CD4-positive, alpha-beta T cell (primary cell): ENCODE measurements around the gene LRRC8D. TPM values are rescaled to one million over a fixed set of nuclear protein-coding genes. Genes with fewer than 3 reads are reported as not detected.
"Not testable (repeated sequence)": the region's sequence is repeated elsewhere in the genome, so short reads cannot be mapped to it uniquely, and the experiment has no call there.

ENCODE experiments used
- ATAC-seq: fragments of 200-7000 bp; cut with Tn5 transposase; one replicate; pipeline ENCODE4 v1.10.0; 2022; ENCODE audit warnings: mild to moderate bottlenecking; ENCODE audit not compliant: poor library complexity
- CTCF ChIA-PET: fragments of 350-600 bp; sonication (Branson Sonifier 250); formaldehyde crosslinking; loops from one replicate; lab custom pipeline; 2021; ENCODE audit warnings: antibody characterized with exemption, inconsistent platforms; lab: Charles Lee
- POLR2A ChIA-PET: fragments of 350-600 bp; sonication (Branson Sonifier 250); formaldehyde crosslinking; loops from one replicate; lab custom pipeline; 2021; ENCODE audit warnings: antibody characterized with exemption, inconsistent platforms; lab: Charles Lee
- DNase-seq, 14 experiments: peaks; one replicate each; pipeline ENCODE4 v3.0.0-alpha.2; 2013 to 2020; ENCODE audit warnings: mixed read lengths in 2 of 14
- H3K27ac ChIP-seq, 2 donors: one replicate each; pipeline versions ENCODE4 v1.5.1 to v1.7.0; 2013; ENCODE audit warnings: low read length in 2 of 2, low read depth in 1 of 2, mild to moderate bottlenecking in 1 of 2
- H3K27me3 ChIP-seq, 2 experiments: 1 replicate in 1 of 2; 2 replicates in 1 of 2; pipeline versions ENCODE4 v1.6.1 to v1.7.0; 2013; ENCODE audit warnings: low read length in 2 of 2, control low read depth in 1 of 2, mild to moderate bottlenecking in 1 of 2, moderate library complexity in 1 of 2; ENCODE audit not compliant: insufficient read depth in 2 of 2, control insufficient read depth in 1 of 2
- H3K36me3 ChIP-seq: one replicate; pipeline ENCODE4 v1.6.1; 2013; ENCODE audit warnings: low read length, control low read depth; ENCODE audit not compliant: insufficient read depth
- H3K4me1 ChIP-seq: one replicate; pipeline ENCODE4 v1.6.1; 2013; ENCODE audit warnings: low read length, control low read depth; ENCODE audit not compliant: insufficient read depth
- H3K4me3 ChIP-seq: one replicate; pipeline ENCODE4 v1.5.1; 2013; ENCODE audit warnings: mild to moderate bottlenecking, low read length, moderate library complexity
- H3K9me3 ChIP-seq, 2 experiments: 1 replicate in 1 of 2; 2 replicates in 1 of 2; pipeline versions ENCODE4 v1.6.1 to v1.7.0; 2013; ENCODE audit warnings: low read length in 2 of 2, mild to moderate bottlenecking in 2 of 2, control low read depth in 1 of 2, moderate library complexity in 1 of 2; ENCODE audit not compliant: control insufficient read depth in 1 of 2, insufficient read depth in 1 of 2
- H3K27ac Mint-ChIP-seq: one replicate; pipeline ENCODE4 v1.8.0; 2020; ENCODE audit warnings: mixed read lengths
- H3K27me3 Mint-ChIP-seq: one replicate; pipeline ENCODE4 v1.8.0; 2021; ENCODE audit warnings: mixed read lengths
- H3K36me3 Mint-ChIP-seq: one replicate; pipeline ENCODE4 v1.8.0; 2021; ENCODE audit warnings: low read depth, mixed read lengths
- H3K4me1 Mint-ChIP-seq: one replicate; pipeline ENCODE4 v1.8.0; 2021; ENCODE audit warnings: low read depth, mixed read lengths
- H3K4me3 Mint-ChIP-seq: one replicate; pipeline ENCODE4 v1.8.0; 2020; ENCODE audit warnings: mild to moderate bottlenecking, mixed read lengths
- H3K9me3 Mint-ChIP-seq: one replicate; pipeline ENCODE4 v1.8.0; 2020; ENCODE audit warnings: mixed read lengths
- CTCF ChIP-seq: fragments of 200-600 bp; IDR thresholded peaks from one replicate; pipeline ENCODE4 v1.8.0; 2022; ENCODE audit warnings: antibody characterized with exemption, mild to moderate bottlenecking
- intact Hi-C, 2 experiments: fragments of 100-400 bp; cut with DNase I in 1 of 2; cut with micrococcal nuclease in 1 of 2; formaldehyde crosslinking; loops; one replicate each; pipeline versions ENCODE4 v1.15.1 to v1.9.0; 2023 to 2025; cut with DNase I, micrococcal nuclease
- polyA plus RNA-seq, 2 donors: library from polyadenylated mRNA; unstranded; fragments of 120-200 nt; gene quantifications; one replicate each; pipeline ENCODE4 v1.2.1, GENCODE V29; 2013
- total RNA-seq, 174 experiments: library from RNA in 2 of 174; stranded (reverse) in 2 of 174; gene quantifications; one replicate each; pipeline ENCODE4 v1.2.3 and lab custom pipeline; 2021 to 2026

LRRC8D gene
- 10 to 100 TPM; 15.5 to 18.2 TPM for total RNA-seq
- polyA plus RNA-seq (2013, experiment 1 of 2), result 51.7 TPM
- 45.6 TPM for polyA plus RNA-seq (2013, experiment 2 of 2)
- 25.7 to 216 (median 88.0) reads per million in 172 experiments for total RNA-seq (lab: John Stamatoyannopoulos, UW)

- TF ChIP-seq CTCF, result no peak
- H3K9me3 ChIP-seq, result no peaks in the 10 kb centered on the region
- H3K4me3 ChIP-seq, result peak within 1 kb of the TSS; percentile 74
- ChIA-PET CTCF (interaction anchor here (1.1 to 3.8 kb wide), 4 partner anchors 16 to 23 kb away, joined by 3 to 18 read pairs (median 6); no protein-coding TSS in a partner anchor), POLR2A (interaction anchor here (0.6 to 3.1 kb wide), 24 partner anchors 14 to 291 kb away, joined by 3 to 60 read pairs (median 6); partner anchors contain the start of genes LRRC8C and ZNF326)
- intact Hi-C loops, result loop anchor here in 1 of 2 experiments (5.0 to 10.0 kb wide), 3 partner anchors 54 to 167 kb away; no protein-coding TSS in a partner anchor
- Mint-ChIP-seq H3K9me3 (no peaks in the 10 kb centered on the region), H3K4me1 (peaks cover 44% of the 10 kb centered on the region), H3K27me3 (no peaks in the 10 kb centered on the region), H3K27ac (peak within 1 kb of the TSS; percentile 82), H3K36me3 (peaks cover 5% of the 10 kb centered on the region), H3K4me3 (peak within 1 kb of the TSS; percentile 92)
- peak within 1 kb of the TSS in 1 of 2 donors; percentile 59 for H3K27ac ChIP-seq
- no peaks in the 10 kb centered on the region for H3K36me3 ChIP-seq
- peak; percentile 58 for ATAC-seq
- H3K4me1 ChIP-seq, result peaks cover 19% of the 10 kb centered on the region
- peak; percentile 35 to 87 (median 51) for DNase-seq
- H3K27me3 ChIP-seq, result peaks cover 0 to 3% of the 10 kb centered on the region in 2 experiments
Measured at GRCh38 chr1:89820422-89821321, at the start of gene LRRC8D. TSS of gene LRRC8D (plus strand) at chr1:89821032. CDS start at chr1:89933069, 112,037 bp downstream.

GRCh38 chr1:89771991-89772560 lies 48.8 kb upstream of the LRRC8D start:
- H3K36me3 ChIP-seq, result no peaks in the 10 kb centered on the region
- DNase-seq, result no peak
- H3K9me3 Mint-ChIP-seq, result no peaks in the 10 kb centered on the region
- no peak overlapping the region for H3K4me3 Mint-ChIP-seq
- H3K4me3 ChIP-seq, result no peak overlapping the region
- H3K27me3 ChIP-seq, result no peaks in the 10 kb centered on the region
- ChIA-PET POLR2A (interaction anchor here (0.6 to 1.3 kb wide), 2 partner anchors 9 to 15 kb away, joined by 3 to 6 read pairs; no protein-coding TSS in a partner anchor), CTCF (no interaction called here)
- H3K4me1 Mint-ChIP-seq, result peaks cover 13% of the 10 kb centered on the region
- ATAC-seq, result no peak
- no peaks in the 10 kb centered on the region for H3K36me3 Mint-ChIP-seq
- no peak for TF ChIP-seq CTCF
- no peak overlapping the region for H3K27ac Mint-ChIP-seq
- H3K4me1 ChIP-seq, result no peaks in the 10 kb centered on the region
- H3K27me3 Mint-ChIP-seq, result no peaks in the 10 kb centered on the region
- intact Hi-C loops, result no loop called here
- H3K9me3 ChIP-seq, result no peaks in the 10 kb centered on the region
- no peak overlapping the region for H3K27ac ChIP-seq

GRCh38 chr1:89776104-89776503 lies 44.7 kb upstream of the LRRC8D start:
- H3K4me3 ChIP-seq, H3K36me3 Mint-ChIP-seq, H3K36me3 ChIP-seq, POLR2A ChIA-PET, DNase-seq, H3K9me3 Mint-ChIP-seq, H3K4me1 ChIP-seq, CTCF ChIA-PET, H3K27ac ChIP-seq, ATAC-seq, H3K27me3 Mint-ChIP-seq, H3K9me3 ChIP-seq, intact Hi-C loops, H3K4me3 Mint-ChIP-seq, H3K27ac Mint-ChIP-seq, H3K27me3 ChIP-seq: not testable (repeated sequence)
- H3K4me1 Mint-ChIP-seq, result peaks cover 20% of the 10 kb centered on the region

GRCh38 chr1:89777271-89777670 lies 43.6 kb upstream of the LRRC8D start:
- H3K27ac Mint-ChIP-seq, H3K4me3 Mint-ChIP-seq, H3K27me3 Mint-ChIP-seq, H3K27ac ChIP-seq, intact Hi-C loops, H3K4me3 ChIP-seq, H3K36me3 Mint-ChIP-seq, H3K27me3 ChIP-seq, H3K9me3 ChIP-seq, H3K9me3 Mint-ChIP-seq, CTCF ChIA-PET, H3K36me3 ChIP-seq, ATAC-seq, DNase-seq: not testable (repeated sequence)
- H3K4me1 ChIP-seq, result peaks cover 12% of the 10 kb centered on the region
- H3K4me1 Mint-ChIP-seq, result peaks cover 32% of the 10 kb centered on the region
- POLR2A ChIA-PET, result interaction anchor here (1.2 kb wide), 1 partner anchor 169 kb away, joined by 3 read pairs; no protein-coding TSS in a partner anchor
